GM10248 (cell line): Measurements from ENCODE around the gene LDLR.
"Not testable (repeated sequence)": the region's sequence is repeated elsewhere in the genome, so short reads cannot be mapped to it uniquely, and the experiment has no call there.

Source experiments
- CTCF ChIA-PET: fragments of 300-600 bp; sonication (Branson Sonifier 250); formaldehyde crosslinking; extraction: SDS; loops from one replicate; lab custom pipeline; 2021; ENCODE audit warnings: antibody characterized with exemption; lab: Yijun Ruan, JAX
- POLR2A ChIA-PET: fragments of 350-650 bp; sonication (Branson Sonifier 250); formaldehyde crosslinking; extraction: SDS; loops from one replicate; lab custom pipeline; 2020; ENCODE audit warnings: antibody characterized with exemption; lab: Yijun Ruan, JAX
- DNase-seq: peaks from one replicate; pipeline ENCODE4 v3.0.0; 2012; ENCODE audit errors: extremely low spot score
- CTCF ChIP-seq: IDR thresholded peaks from 2 replicates; pipeline ENCODE4 v1.5.1; 2012; ENCODE audit warnings: mild to moderate bottlenecking, low read depth; ENCODE audit errors: extremely low read depth, missing control alignments, control extremely low read depth

The LDLR gene

GRCh38 chr19:11088506-11089253, 583 bp upstream of the LDLR start:
- TF ChIP-seq CTCF, result no peak
- ChIA-PET POLR2A (interaction anchor here (0.5 kb wide), 1 partner anchor 1254 kb away, joined by 5 read pairs; the partner anchor contains the start of gene PIN1), CTCF (interaction anchor here (1.0 to 6.8 kb wide), 5 partner anchors 36 to 152 kb away, joined by 3 to 31 read pairs (median 3); no protein-coding TSS in a partner anchor)
- no peak for DNase-seq

- DNase-seq, result not testable (repeated sequence)
- ChIA-PET POLR2A (interaction anchor here (1.2 kb wide), 1 partner anchor 154 kb away, joined by 7 read pairs; no protein-coding TSS in a partner anchor), CTCF (interaction anchor here (6.8 kb wide), 1 partner anchor 55 kb away, joined by 31 read pairs; no protein-coding TSS in a partner anchor)
Observed at GRCh38 chr19:11090014-11090263, 676 bp downstream of the LDLR start.

GRCh38 chr19:11090264-11090996, 1.2 kb downstream of the LDLR start:
- POLR2A ChIA-PET, result interaction anchor here (1.2 kb wide), 1 partner anchor 154 kb away, joined by 7 read pairs; no protein-coding TSS in a partner anchor
- CTCF ChIA-PET, result interaction anchor here (6.8 kb wide), 1 partner anchor 55 kb away, joined by 31 read pairs; no protein-coding TSS in a partner anchor
- TF ChIP-seq CTCF, result peak; percentile 22
- DNase-seq, result peak; percentile 94

GRCh38 chr19:11090997-11091702, 1.9 kb downstream of the LDLR start:
- POLR2A ChIA-PET, result interaction anchor here (1.2 kb wide), 1 partner anchor 155 kb away, joined by 7 read pairs; no protein-coding TSS in a partner anchor
- TF ChIP-seq CTCF, result no peak
- DNase-seq, result no peak
- CTCF ChIA-PET, result interaction anchor here (6.8 kb wide), 1 partner anchor 56 kb away, joined by 31 read pairs; no protein-coding TSS in a partner anchor

- DNase-seq, result no peak
- no peak for TF ChIP-seq CTCF
- ChIA-PET POLR2A (no interaction called here), CTCF (interaction anchor here (1.0 to 6.8 kb wide), 3 partner anchors 25 to 56 kb away, joined by 3 to 31 read pairs (median 12); no protein-coding TSS in a partner anchor)
Observed at GRCh38 chr19:11091703-11092153, 2.5 kb downstream of the LDLR start.

- ChIA-PET POLR2A (no interaction called here), CTCF (interaction anchor here (1.0 to 6.8 kb wide), 3 partner anchors 26 to 57 kb away, joined by 3 to 31 read pairs (median 12); no protein-coding TSS in a partner anchor)
- peak; percentile 29 for DNase-seq
- TF ChIP-seq CTCF, result no peak
Observed at GRCh38 chr19:11092181-11092538, 2.9 kb downstream of the LDLR start.
